Panc1 (cell line): ENCODE results near the gene IL37. TPM values are rescaled to one million over a fixed set of nuclear protein-coding genes. Genes with fewer than 3 reads are reported as not detected.

Experiments
- ATAC-seq: fragments of 200-7000 bp; cut with Tn5 transposase; 2 replicates; pipeline ENCODE4 v1.9.1; 2020; ENCODE audit warnings: mild to moderate bottlenecking, moderate library complexity
- BruUV-seq: library from RNA; stranded (reverse); fragments of 400-500 nt; replicated peaks from 2 replicates; lab custom pipeline; 2021; lab: Mats Ljungman, UMichigan
- CTCF ChIA-PET: fragments of 300-600 bp; sonication (Branson Sonifier 250); formaldehyde crosslinking; loops from one replicate; lab custom pipeline; 2022; ENCODE audit warnings: antibody characterized with exemption; lab: Charles Lee
- POLR2A ChIA-PET: fragments of 300-600 bp; sonication (Branson Sonifier 250); formaldehyde crosslinking; loops from one replicate; lab custom pipeline; 2022; ENCODE audit warnings: antibody characterized with exemption; lab: Charles Lee
- DNase-seq: peaks from one replicate; pipeline ENCODE4 v3.0.0-alpha.2; 2010; ENCODE audit warnings: low read depth, low spot score
- H3K27ac ChIP-seq: 2 replicates; pipeline ENCODE4 v1.5.1; 2011; ENCODE audit warnings: mild to moderate bottlenecking, low read length, inconsistent platforms
- H3K27me3 ChIP-seq: fragments of 200-500 bp; sonication (Bioruptor generic); 2 replicates; pipeline ENCODE4 v1.6.0; 2014; ENCODE audit warnings: low read length, inconsistent platforms; ENCODE audit not compliant: control insufficient read depth, insufficient read depth
- H3K36me3 ChIP-seq: fragments of 200-500 bp; sonication (Bioruptor generic); 2 replicates; pipeline ENCODE4 v1.5.1; 2014; ENCODE audit warnings: inconsistent platforms, mild to moderate bottlenecking, low read length, moderate library complexity; ENCODE audit not compliant: control insufficient read depth, insufficient read depth
- H3K4me1 ChIP-seq: 2 replicates; pipeline ENCODE4 v1.5.1; 2011; ENCODE audit warnings: inconsistent platforms, mild to moderate bottlenecking, low read length, moderate library complexity; ENCODE audit not compliant: control insufficient read depth, insufficient read depth
- H3K4me3 ChIP-seq, 2 experiments: 2 replicates each; pipeline ENCODE4 v1.5.1; 2011 to 2012; ENCODE audit warnings: low read depth in 2 of 2, low read length in 2 of 2, mild to moderate bottlenecking in 2 of 2, inconsistent platforms in 1 of 2, moderate library complexity in 1 of 2
- H3K9me3 ChIP-seq: fragments of 200-500 bp; sonication (Bioruptor generic); 2 replicates; pipeline ENCODE4 v1.5.1; 2014; ENCODE audit warnings: low read depth, mild to moderate bottlenecking, inconsistent platforms, low read length, moderate library complexity; ENCODE audit not compliant: control insufficient read depth, insufficient read depth
- POLR2AphosphoS5 ChIP-seq: IDR thresholded peaks from 2 replicates; pipeline ENCODE4 v1.6.1; 2012; ENCODE audit warnings: mild to moderate bottlenecking, low read depth, low read length, moderate library complexity
- REST ChIP-seq, 2 experiments: IDR thresholded peaks; 2 replicates each; pipeline ENCODE4 v1.6.1; 2011 to 2012; ENCODE audit warnings: low read depth in 2 of 2, control low read depth in 1 of 2, low read length in 1 of 2, mild to moderate bottlenecking in 1 of 2, moderate library complexity in 1 of 2; ENCODE audit not compliant: insufficient read depth in 1 of 2
- SIN3A ChIP-seq: IDR thresholded peaks from 2 replicates; pipeline ENCODE4 v1.6.1; 2012; ENCODE audit warnings: low read depth, mild to moderate bottlenecking, low read length, moderate library complexity, borderline replicate concordance; ENCODE audit not compliant: insufficient read depth
- TCF7L2 ChIP-seq: IDR thresholded peaks from 2 replicates; pipeline ENCODE4 v1.6.1; 2011; ENCODE audit warnings: mild to moderate bottlenecking, low read depth, low read length, inconsistent platforms
- in situ Hi-C: cut with HindIII; loops from 2 replicates; pipeline ENCODE4 v1.10.0; 2016; ENCODE audit warnings: low sequenced_read_pairs, low pct_unique_long_range_greater_than_20kb
- intact Hi-C: fragments of 100-400 bp; cut with micrococcal nuclease; formaldehyde crosslinking; loops from one replicate; pipeline ENCODE4 v1.10.0; 2022; ENCODE audit not compliant: unreplicated experiment
- total RNA-seq: library from RNA; stranded (reverse); gene quantifications from one replicate; pipeline ENCODE4 v1.2.1, GENCODE V29; 2021; ENCODE audit not compliant: unreplicated experiment
- TF ChIP-seq, protein P1 (sequence below): fragments of 450-650 bp; IDR thresholded peaks from 2 replicates; pipeline ENCODE4 v1.5.1; 2017; ENCODE audit warnings: mild to moderate bottlenecking

Gene IL37
- total RNA-seq, 1 experiment from 2014 or later, result not detected

DNA sequence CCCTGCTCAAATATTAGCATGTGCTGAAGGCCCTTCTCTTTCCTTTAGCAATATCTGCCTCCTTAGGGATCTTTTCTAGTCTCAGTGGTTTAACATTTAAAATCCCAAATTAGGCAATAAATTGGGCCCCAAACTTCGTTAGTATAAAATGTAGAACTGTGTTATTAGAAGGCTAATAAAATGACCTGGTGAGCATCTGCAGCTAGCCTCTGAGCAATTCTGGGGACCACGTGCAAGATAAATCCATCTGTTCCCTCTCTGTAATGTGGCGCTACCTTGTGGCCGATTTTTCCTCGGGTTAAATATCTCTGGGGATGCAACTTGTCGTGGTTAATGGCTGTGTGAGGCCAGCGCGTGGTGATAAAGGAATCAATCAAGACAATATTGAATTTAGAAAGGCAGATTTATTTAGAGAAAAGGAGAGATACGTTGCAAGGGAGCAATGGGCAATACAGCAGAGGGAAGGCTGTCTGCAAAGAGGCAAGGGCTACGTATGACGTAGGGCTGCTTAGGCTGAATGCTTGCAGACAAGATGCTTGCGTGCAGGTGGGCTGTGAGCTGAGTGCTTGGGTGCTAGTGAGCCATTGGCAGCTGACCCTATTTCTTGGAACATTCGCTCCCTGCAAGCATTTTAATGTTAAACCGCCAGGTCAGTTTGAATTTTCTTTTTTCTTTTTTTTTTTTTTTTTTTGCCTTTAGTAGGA is 48.3 kb downstream of the IL37 start:
- peaks cover 15% of the 10 kb centered on the region for H3K27me3 ChIP-seq
- H3K4me1 ChIP-seq, result no peaks in the 10 kb centered on the region
- in situ Hi-C loops, result no loop called here
- ChIA-PET POLR2A (no interaction called here), CTCF (interaction anchor here (0.5 to 1.0 kb wide), 4 partner anchors 18 to 945 kb away, joined by 3 to 7 read pairs (median 4); no protein-coding TSS in a partner anchor)
- no peaks in the 10 kb centered on the region for H3K9me3 ChIP-seq
- ATAC-seq, result peak; percentile 46; the same call in 1 of the 2 replicates
- TF ChIP-seq, protein P1, sequence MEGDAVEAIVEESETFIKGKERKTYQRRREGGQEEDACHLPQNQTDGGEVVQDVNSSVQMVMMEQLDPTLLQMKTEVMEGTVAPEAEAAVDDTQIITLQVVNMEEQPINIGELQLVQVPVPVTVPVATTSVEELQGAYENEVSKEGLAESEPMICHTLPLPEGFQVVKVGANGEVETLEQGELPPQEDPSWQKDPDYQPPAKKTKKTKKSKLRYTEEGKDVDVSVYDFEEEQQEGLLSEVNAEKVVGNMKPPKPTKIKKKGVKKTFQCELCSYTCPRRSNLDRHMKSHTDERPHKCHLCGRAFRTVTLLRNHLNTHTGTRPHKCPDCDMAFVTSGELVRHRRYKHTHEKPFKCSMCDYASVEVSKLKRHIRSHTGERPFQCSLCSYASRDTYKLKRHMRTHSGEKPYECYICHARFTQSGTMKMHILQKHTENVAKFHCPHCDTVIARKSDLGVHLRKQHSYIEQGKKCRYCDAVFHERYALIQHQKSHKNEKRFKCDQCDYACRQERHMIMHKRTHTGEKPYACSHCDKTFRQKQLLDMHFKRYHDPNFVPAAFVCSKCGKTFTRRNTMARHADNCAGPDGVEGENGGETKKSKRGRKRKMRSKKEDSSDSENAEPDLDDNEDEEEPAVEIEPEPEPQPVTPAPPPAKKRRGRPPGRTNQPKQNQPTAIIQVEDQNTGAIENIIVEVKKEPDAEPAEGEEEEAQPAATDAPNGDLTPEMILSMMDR, result peak; percentile 78
- TF ChIP-seq SIN3A, result no peak
- no peak for DNase-seq
- no peak overlapping the region for H3K27ac ChIP-seq
- BruUV-seq, result no TSS peak
- no peak overlapping the region for H3K4me3 ChIP-seq
- no peaks in the 10 kb centered on the region for H3K36me3 ChIP-seq
- intact Hi-C loops, result loop anchor here (2.0 kb wide), 1 partner anchor 210 kb away; no protein-coding TSS in a partner anchor

DNA sequence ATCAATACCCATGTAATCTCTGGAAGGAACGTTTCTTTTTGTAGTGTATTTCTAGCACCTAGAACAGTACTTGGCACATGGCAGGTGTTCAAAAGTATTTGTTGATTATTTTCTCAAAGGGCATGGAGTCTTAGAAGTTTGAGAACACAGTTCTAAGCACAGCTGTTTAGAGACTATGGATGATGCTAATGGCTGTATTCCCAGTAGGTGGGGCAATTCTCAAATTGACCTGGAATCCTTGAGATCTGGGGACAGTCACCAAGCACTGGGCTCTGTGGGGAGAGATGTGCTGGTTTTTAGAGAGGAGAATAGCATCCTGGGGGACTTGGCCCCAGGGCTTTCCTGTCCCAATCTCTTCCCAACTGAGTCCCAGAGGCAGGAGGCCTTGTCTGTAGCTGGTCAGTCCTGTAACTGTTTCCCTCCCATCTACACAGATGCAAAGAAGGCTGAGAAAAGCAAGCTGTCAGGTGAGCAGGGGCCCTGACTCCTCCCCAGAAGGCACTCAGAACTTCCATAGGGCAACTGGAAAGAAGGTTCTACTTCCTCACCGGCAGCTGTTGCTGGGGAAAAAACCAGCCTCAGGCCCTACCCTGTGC is 49.4 kb downstream of the IL37 start:
- no peak for ATAC-seq
- Histone ChIP-seq H3K9me3 (no peaks in the 10 kb centered on the region), H3K27ac (no peak overlapping the region), H3K4me1 (no peaks in the 10 kb centered on the region), H3K36me3 (no peaks in the 10 kb centered on the region), H3K4me3 (no peak overlapping the region), H3K27me3 (peaks cover 11% of the 10 kb centered on the region)
- ChIA-PET POLR2A (no interaction called here), CTCF (no interaction called here)
- no TSS peak for BruUV-seq
- intact Hi-C loops (no loop called here), in situ Hi-C loops (no loop called here)
- no peak for DNase-seq
- TF ChIP-seq TCF7L2, result no peak
- TF ChIP-seq SIN3A, result no peak
- TF ChIP-seq REST (IDR thresholded peaks at IDR 0.05; ENCODE audit: insufficient read depth in 1 of 2, low read depth in 2 of 2, low read length in 1 of 2), result no peak
- TF ChIP-seq POLR2AphosphoS5, result no peak
- TF ChIP-seq, protein P1, result no peak
